ENCODE measurements around the gene ATXN1. TPM values are rescaled to one million over a fixed set of nuclear protein-coding genes. Genes with fewer than 3 reads are reported as not detected.

Gene ATXN1
- total and polyA plus RNA-seq, 2 of the 8 experiments (the other 6 are each of a cell fraction or from before 2014, with no cell fraction given): 1.6 to 4.0 TPM

- Histone ChIP-seq H2BK5ac (ENCODE audit: low read depth, low read length) (no peak overlapping the region), H2AK5ac (ENCODE audit: low read depth, low read length) (no peak overlapping the region), H3K4me3 (ENCODE audit: extremely low read depth in 1 of 4, insufficient read depth in 2 of 4, low read depth in 3 of 4, low read length in 4 of 4) (no peak overlapping the region), H3K23me2 (ENCODE audit: low read depth, low read length) (no peaks in the 10 kb centered on the region), H3K18ac (ENCODE audit: extremely low read depth, low read length) (no peak overlapping the region), H2BK120ac (replicated peaks; ENCODE audit: low read depth, low read length) (no peak overlapping the region), H3K56ac (replicated peaks; ENCODE audit: insufficient read length, low read depth, low read length) (no peak overlapping the region), H3K9me3 (ENCODE audit: insufficient read depth in 2 of 2, low read depth in 1 of 2, low read length in 1 of 2) (peaks cover 4 to 7% of the 10 kb centered on the region in 2 experiments; a peak in 1 of 4 replicates), H3K14ac (ENCODE audit: insufficient read length) (no peak overlapping the region), H3K4ac (replicated peaks; ENCODE audit: insufficient read length, low read depth, low read length) (no peak overlapping the region), H4K20me1 (replicated peaks in 1 of 2; ENCODE audit: control insufficient read depth in 1 of 2, insufficient read depth in 2 of 2, low read length in 2 of 2) (no peaks in the 10 kb centered on the region), H3K23ac (ENCODE audit: insufficient read length) (no peak overlapping the region), H3K79me1 (ENCODE audit: low read depth, low read length) (no peaks in the 10 kb centered on the region), H3K9ac (replicated peaks in 1 of 4; ENCODE audit: extremely low read depth in 1 of 4, low read depth in 3 of 4, low read length in 3 of 4) (no peak overlapping the region), H4K91ac (replicated peaks; ENCODE audit: insufficient read length, low read length) (no peak overlapping the region), H2BK12ac (ENCODE audit: low read depth, low read length) (no peak overlapping the region), H3K4me1 (replicated peaks in 1 of 4; ENCODE audit: control insufficient read depth in 3 of 4, insufficient read depth in 4 of 4, low read length in 3 of 4) (no peaks in the 10 kb centered on the region), H2BK20ac (ENCODE audit: low read length) (no peak overlapping the region), H2BK15ac (ENCODE audit: low read length) (no peak overlapping the region; the same call in 1 of the 2 replicates), H3K27ac (ENCODE audit: low read depth, low read length) (no peak overlapping the region), H4K5ac (ENCODE audit: insufficient read length, low read depth, low read length) (no peak overlapping the region), H3K36me3 (ENCODE audit: control insufficient read depth in 2 of 4, insufficient read depth in 4 of 4, low read length in 3 of 4) (no peaks in the 10 kb centered on the region), H3K4me2 (ENCODE audit: insufficient read depth in 1 of 2, low read depth in 2 of 2, low read length in 2 of 2) (no peak overlapping the region), H3K79me2 (ENCODE audit: control insufficient read depth in 1 of 2, insufficient read depth in 2 of 2, low read length in 2 of 2) (no peaks in the 10 kb centered on the region), H4K8ac (ENCODE audit: extremely low read depth, insufficient read depth, low read length) (no peak overlapping the region), H3K27me3 (replicated peaks in 1 of 4; ENCODE audit: control insufficient read depth in 3 of 4, extremely low read depth in 1 of 4, insufficient read depth in 3 of 4, low read length in 3 of 4) (no peaks in the 10 kb centered on the region), H2AFZ (ENCODE audit: low read length) (no peak overlapping the region)
- FAIRE-seq: no peak
- 91 to 100% methylated on average over 1 to 2 of the region's 2 CpGs for WGBS, 2 experiments (ENCODE audit: extremely low coverage in 1 of 2, insufficient coverage in 1 of 2, insufficient read length in 1 of 2, insufficient replicate concordance in 2 of 2, low coverage in 1 of 2, low lambda C conversion rate in 2 of 2, missing lambda C conversion rate in 1 of 2)
- CTCF ChIA-PET (ENCODE audit: partially characterized antibody): interaction anchor here (0.6 to 1.9 kb wide), 4 partner anchors 10 to 1022 kb away, joined by 3 to 17 read pairs (median 3); no protein-coding TSS in a partner anchor
- no peak for DNase-seq (ENCODE audit: low read depth in 1 of 2, low spot score in 2 of 2)
- POLR2A ChIA-PET (ENCODE audit: partially characterized antibody): interaction anchor here (1.1 kb wide), 1 partner anchor 17 kb away, joined by 3 read pairs; no protein-coding TSS in a partner anchor
- TF ChIP-seq TAF1 (IDR thresholded peaks at IDR 0.05; ENCODE audit: low read depth, low read length) (no peak), SIRT6 (IDR thresholded peaks at IDR 0.05; ENCODE audit: low read length) (no peak), RBBP5 (IDR thresholded peaks at IDR 0.05; ENCODE audit: borderline replicate concordance, low read depth, low read length) (no peak), NANOG (IDR thresholded peaks at IDR 0.05; ENCODE audit: insufficient read depth, low read depth, low read length, poor library complexity, severe bottlenecking) (no peak), POLR2AphosphoS5 (IDR thresholded peaks at IDR 0.05; ENCODE audit: low read depth, low read length) (no peak), EP300 (IDR thresholded peaks at IDR 0.05; ENCODE audit: borderline replicate concordance in 1 of 2, low read depth in 2 of 2, low read length in 2 of 2) (no peak), POU5F1 (IDR thresholded peaks at IDR 0.05; ENCODE audit: low read depth, low read length) (no peak), KDM4A (IDR thresholded peaks at IDR 0.05; ENCODE audit: low read depth, low read length, severe bottlenecking) (no peak), CTBP2 (IDR thresholded peaks at IDR 0.05; ENCODE audit: borderline replicate concordance, insufficient read depth, insufficient read length, low read length) (no peak), RFX5 (IDR thresholded peaks at IDR 0.05; ENCODE audit: borderline replicate concordance, low read depth, low read length) (no peak), JUN (IDR thresholded peaks at IDR 0.05; ENCODE audit: low read depth, low read length) (no peak), SP2 (IDR thresholded peaks at IDR 0.05; ENCODE audit: low read length) (no peak), TCF12 (IDR thresholded peaks at IDR 0.05; ENCODE audit: low read depth, low read length) (no peak), SRF (IDR thresholded peaks at IDR 0.05; ENCODE audit: low read depth, low read length) (no peak), CHD2 (IDR thresholded peaks at IDR 0.05; ENCODE audit: low read length) (no peak)
Observed at GRCh38 chr6:16503970-16504415, 257.3 kb downstream of the ATXN1 start.
